OCI-LY3 (cell line): ENCODE results near the gene KLHL3.

Experiments used
- H2AFZ ChIP-seq: fragments of 200-600, 300-600 bp; shearing (Covaris generic); 2 replicates; pipeline ENCODE4 v1.6.0; 2014; ENCODE audit warnings: antibody characterized with exemption, low read depth, low read length
- H3K27ac ChIP-seq: fragments of 200-600, 300-600 bp; sonication (generic); 2 replicates; pipeline ENCODE4 v1.5.1; 2014; ENCODE audit warnings: mild to moderate bottlenecking, low read length, moderate library complexity, mixed read lengths
- H3K27me3 ChIP-seq: fragments of 200-600, 300-600 bp; sonication (generic); 2 replicates; pipeline ENCODE4 v1.6.1; 2014; ENCODE audit warnings: low read depth, low read length, mixed read lengths
- H3K36me3 ChIP-seq: fragments of 200-600, 300-600 bp; sonication (generic); replicated peaks from 2 replicates; pipeline ENCODE3; 2014; ENCODE audit warnings: low read depth, low read length, mixed read lengths
- H3K4me1 ChIP-seq: fragments of 300-600, 200-600 bp; sonication (generic); 2 replicates; pipeline ENCODE4 v1.6.1; 2014; ENCODE audit warnings: low read length, mixed read lengths
- H3K4me2 ChIP-seq: fragments of 200-600, 300-600 bp; sonication (generic); 2 replicates; pipeline ENCODE4 v1.6.1; 2014; ENCODE audit warnings: low read length, mixed read lengths
- H3K4me3 ChIP-seq: fragments of 300-600, 200-600 bp; sonication (generic); 2 replicates; pipeline ENCODE4 v1.5.1; 2014; ENCODE audit warnings: antibody characterized with exemption, mild to moderate bottlenecking, low read length, moderate library complexity
- H3K79me2 ChIP-seq: fragments of 300-600, 200-600 bp; shearing (Covaris generic); 2 replicates; pipeline ENCODE4 v1.6.1; 2014; ENCODE audit warnings: mild to moderate bottlenecking, low read length, mixed read lengths
- H3K9ac ChIP-seq: fragments of 300-600, 200-600 bp; shearing (Covaris generic); 2 replicates; pipeline ENCODE4 v1.6.0; 2014; ENCODE audit warnings: mild to moderate bottlenecking, low read length, moderate library complexity
- H3K9me3 ChIP-seq: fragments of 200-600, 300-600 bp; shearing (Covaris generic); 2 replicates; pipeline ENCODE4 v1.6.1; 2014; ENCODE audit warnings: low read length, mixed read lengths; ENCODE audit not compliant: insufficient read depth
- H4K20me1 ChIP-seq: fragments of 200-600, 300-600 bp; sonication (generic); 2 replicates; pipeline ENCODE4 v1.6.1; 2016; ENCODE audit warnings: low read length, mixed read lengths; ENCODE audit not compliant: insufficient read depth
- CTCF ChIP-seq: fragments of 200-600, 300-600 bp; sonication (generic); IDR thresholded peaks from 2 replicates; pipeline ENCODE4 v1.5.1; 2014; ENCODE audit warnings: antibody characterized with exemption, low read length, low read depth
- EZH2phosphoT487 ChIP-seq: fragments of 200-600 bp; shearing (Covaris generic); IDR thresholded peaks from 2 replicates; pipeline ENCODE4 v1.6.1; 2018; ENCODE audit warnings: antibody characterized with exemption, mixed run types, low read depth

Gene KLHL3

GRCh38 chr5:137743031-137743640 is 7.2 kb upstream of the KLHL3 start:
- Histone ChIP-seq H3K4me1 (no peaks in the 10 kb centered on the region), H3K9ac (no peak overlapping the region), H3K27me3 (no peaks in the 10 kb centered on the region), H3K4me2 (no peak overlapping the region), H2AFZ (no peak overlapping the region), H3K27ac (no peak overlapping the region), H3K9me3 (no peaks in the 10 kb centered on the region), H4K20me1 (peaks cover 12% of the 10 kb centered on the region), H3K4me3 (no peak overlapping the region), H3K36me3 (no peaks in the 10 kb centered on the region), H3K79me2 (no peaks in the 10 kb centered on the region)
- TF ChIP-seq CTCF (peak; percentile 52), EZH2phosphoT487 (no peak)

- H2AFZ ChIP-seq: no peak overlapping the region
- H3K4me1 ChIP-seq: no peaks in the 10 kb centered on the region
- no peaks in the 10 kb centered on the region for H3K9me3 ChIP-seq
- H3K4me2 ChIP-seq: no peak overlapping the region
- no peaks in the 10 kb centered on the region for H3K79me2 ChIP-seq
- H4K20me1 ChIP-seq: peaks cover 4% of the 10 kb centered on the region; the same call in 1 of the 2 replicates
- no peaks in the 10 kb centered on the region for H3K36me3 ChIP-seq
- no peak overlapping the region for H3K4me3 ChIP-seq
- TF ChIP-seq EZH2phosphoT487 (no peak), CTCF (no peak)
- H3K27ac ChIP-seq: no peak overlapping the region
- no peak overlapping the region for H3K9ac ChIP-seq
- H3K27me3 ChIP-seq: no peaks in the 10 kb centered on the region
These were observed 5.8 kb upstream of the KLHL3 start for GRCh38 chr5:137741718-137742117.

- no peaks in the 10 kb centered on the region for H4K20me1 ChIP-seq
- H3K9ac ChIP-seq: no peak overlapping the region
- H3K9me3 ChIP-seq: no peaks in the 10 kb centered on the region
These were observed 3.8 kb upstream of the KLHL3 start for GRCh38 chr5:137739737-137740136.

GRCh38 chr5:137738947-137739346 is 3.1 kb upstream of the KLHL3 start:
- H4K20me1 ChIP-seq: no peaks in the 10 kb centered on the region
- H3K79me2 ChIP-seq: no peaks in the 10 kb centered on the region
- H3K4me1 ChIP-seq: peaks cover 8% of the 10 kb centered on the region
- H3K4me2 ChIP-seq: no peak overlapping the region
- H3K36me3 ChIP-seq: no peaks in the 10 kb centered on the region
- no peak overlapping the region for H3K9ac ChIP-seq
- H2AFZ ChIP-seq: no peak overlapping the region
- TF ChIP-seq CTCF (no peak), EZH2phosphoT487 (no peak)
- H3K9me3 ChIP-seq: no peaks in the 10 kb centered on the region
- H3K27me3 ChIP-seq: no peaks in the 10 kb centered on the region
- no peak overlapping the region for H3K4me3 ChIP-seq
- no peak overlapping the region for H3K27ac ChIP-seq

More at GRCh38 chr5:137739737-137740136, 3.8 kb upstream of the KLHL3 start:
- no peak overlapping the region for H3K27ac ChIP-seq
- H3K36me3 ChIP-seq: no peaks in the 10 kb centered on the region
- peaks cover 8% of the 10 kb centered on the region for H3K4me1 ChIP-seq
- H3K4me3 ChIP-seq: no peak overlapping the region
- no peak overlapping the region for H3K4me2 ChIP-seq
- no peaks in the 10 kb centered on the region for H3K27me3 ChIP-seq
- no peak overlapping the region for H2AFZ ChIP-seq
- TF ChIP-seq CTCF: no peak
- TF ChIP-seq EZH2phosphoT487: no peak
- no peaks in the 10 kb centered on the region for H3K79me2 ChIP-seq
